ENCODE data around the gene WFDC2.

WFDC2 gene
- total RNA-seq = 0 to 0.07 reads per million in 2 donors

- no peak for DNase-seq
These were observed at the start of gene WFDC2 for GRCh38 chr20:45469336-45470261. Gene WFDC2 (plus strand): TSS chr20:45469753. CDS start chr20:45469782, 29 bp downstream.

GRCh38 chr20:45420125-45420524 is 49.4 kb upstream of the WFDC2 start:
- no peak for DNase-seq

- no peak for DNase-seq
These were observed 45.9 kb upstream of the WFDC2 start for GRCh38 chr20:45423700-45424099.

- DNase-seq = no peak
These were observed 44.0 kb upstream of the WFDC2 start for GRCh38 chr20:45425561-45425960.

GRCh38 chr20:45426320-45427016 is 43.1 kb upstream of the WFDC2 start:
- DNase-seq = no peak

- DNase-seq = no peak
These were observed 42.1 kb upstream of the WFDC2 start for GRCh38 chr20:45427236-45428149.

- DNase-seq = no peak
These were observed 39.9 kb upstream of the WFDC2 start for GRCh38 chr20:45429618-45430017.

GRCh38 chr20:45432294-45432693 is 37.3 kb upstream of the WFDC2 start:
- DNase-seq = peak in 1 of 5 experiments; percentile 62

GRCh38 chr20:45433316-45433715 is 36.2 kb upstream of the WFDC2 start:
- DNase-seq = no peak

GRCh38 chr20:45433976-45434375 is 35.6 kb upstream of the WFDC2 start:
- no peak for DNase-seq

GRCh38 chr20:45436732-45437485 is 32.6 kb upstream of the WFDC2 start:
- peak; percentile 75 to 80 (median 78) for DNase-seq

GRCh38 chr20:45440424-45440823 is 29.1 kb upstream of the WFDC2 start:
- no peak for DNase-seq

GRCh38 chr20:45440891-45441685 is 28.5 kb upstream of the WFDC2 start:
- DNase-seq = no peak

GRCh38 chr20:45441746-45442145 is 27.8 kb upstream of the WFDC2 start:
- no peak for DNase-seq

- peak in 3 of 5 experiments; percentile 29 to 82 (median 57) for DNase-seq
These were observed 25.5 kb upstream of the WFDC2 start for GRCh38 chr20:45444050-45444449.

- peak in 2 of 5 experiments; percentile 27 to 29 for DNase-seq
These were observed 23.6 kb upstream of the WFDC2 start for GRCh38 chr20:45445805-45446562.

GRCh38 chr20:45448270-45448669 is 21.3 kb upstream of the WFDC2 start:
- peak in 1 of 5 experiments; percentile 10 for DNase-seq

- DNase-seq = no peak
These were observed 20.0 kb upstream of the WFDC2 start for GRCh38 chr20:45449528-45449927.

GRCh38 chr20:45450097-45450818 is 19.3 kb upstream of the WFDC2 start:
- DNase-seq = peak in 2 of 5 experiments; percentile 19 to 62
